Measurements from ENCODE around the gene TOP3B. TPM values are rescaled to one million over a fixed set of nuclear protein-coding genes. Genes with fewer than 3 reads are reported as not detected.

The TOP3B gene
- total RNA-seq, 1 experiment from 2014 or later = 68.6 TPM

DNA sequence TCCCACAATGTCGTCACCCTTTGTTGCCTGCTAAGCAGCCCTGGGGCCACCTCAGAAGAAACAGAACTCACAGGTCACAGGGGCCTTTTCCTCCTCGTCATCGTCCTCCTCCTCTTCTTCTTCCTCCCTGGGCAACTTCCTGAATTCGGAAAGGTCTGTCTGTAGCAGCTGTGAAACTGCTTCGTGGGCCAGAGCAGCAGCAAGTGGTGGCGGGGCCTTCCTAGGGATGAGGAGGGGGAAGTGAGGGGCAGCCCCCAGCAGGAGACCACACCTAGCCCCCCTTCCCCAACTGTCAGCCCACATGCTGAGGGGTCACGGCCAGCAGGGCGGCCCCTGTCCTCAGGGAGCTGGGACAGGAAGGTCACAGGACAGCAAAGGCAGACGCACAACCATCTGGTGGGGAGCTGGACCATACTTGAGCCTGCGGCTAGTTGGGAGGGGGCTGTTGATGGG is 43.1 kb downstream of the TOP3B start (continued):
- TF ChIP-seq HMGA2 (CRISPR knock-in tag; IDR thresholded peaks at IDR 0.05) (no peak), SMAD4 (CRISPR knock-in tag; IDR thresholded peaks at IDR 0.05) (no peak), PRRX2 (CRISPR knock-in tag; IDR thresholded peaks at IDR 0.05) (no peak), GRHL2 (CRISPR knock-in tag; IDR thresholded peaks at IDR 0.05; ENCODE audit: insufficient replicate concordance, severe bottlenecking) (no peak), HMGXB4 (CRISPR knock-in tag; IDR thresholded peaks at IDR 0.05) (no peak)
- TF ChIP-seq, protein P1, sequence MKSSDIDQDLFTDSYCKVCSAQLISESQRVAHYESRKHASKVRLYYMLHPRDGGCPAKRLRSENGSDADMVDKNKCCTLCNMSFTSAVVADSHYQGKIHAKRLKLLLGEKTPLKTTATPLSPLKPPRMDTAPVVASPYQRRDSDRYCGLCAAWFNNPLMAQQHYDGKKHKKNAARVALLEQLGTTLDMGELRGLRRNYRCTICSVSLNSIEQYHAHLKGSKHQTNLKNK (CRISPR knock-in tag; IDR thresholded peaks at IDR 0.05) = no peak

- CTCF ChIA-PET = interaction anchor here (0.6 to 4.5 kb wide), 39 partner anchors 11 to 298 kb away, joined by 3 to 121 read pairs (median 5); partner anchors contain the start of genes PPIL2, PPM1F and YPEL1
- Mint-ChIP-seq H3K9me3 (no peaks in the 10 kb centered on the region), H3K36me3 (peaks cover 8% of the 10 kb centered on the region; the same call in 1 of the 2 replicates), H3K27ac (no peak overlapping the region; the same call in 1 of the 2 replicates), H3K27me3 (ENCODE audit: low read depth) (no peaks in the 10 kb centered on the region), H3K4me3 (peak overlapping the region; percentile 85), H3K4me1 (peaks cover 8% of the 10 kb centered on the region)
- ATAC-seq (no peak), DNase-seq (ENCODE audit: low spot score) (no peak)
- TF ChIP-seq TEAD4 (CRISPR knock-in tag; IDR thresholded peaks at IDR 0.05) (no peak), GRHL2 (CRISPR knock-in tag; IDR thresholded peaks at IDR 0.05; ENCODE audit: insufficient replicate concordance, severe bottlenecking) (no peak), OVOL2 (CRISPR knock-in tag; IDR thresholded peaks at IDR 0.05; ENCODE audit: borderline replicate concordance) (no peak), ZNF423 (CRISPR knock-in tag; IDR thresholded peaks at IDR 0.05) (no peak), GTF2I (CRISPR knock-in tag; conservative IDR thresholded peaks at IDR 0.05) (no peak), SMAD4 (CRISPR knock-in tag; IDR thresholded peaks at IDR 0.05) (no peak), CREB1 (CRISPR knock-in tag; IDR thresholded peaks at IDR 0.05) (no peak), ARID4B (CRISPR knock-in tag; IDR thresholded peaks at IDR 0.05; ENCODE audit: borderline replicate concordance) (no peak), ZNF219 (CRISPR knock-in tag; IDR thresholded peaks at IDR 0.05; ENCODE audit: borderline replicate concordance) (no peak), NR3C1 (CRISPR knock-in tag; conservative IDR thresholded peaks at IDR 0.05; ENCODE audit: low read depth) (no peak), ATF1 (CRISPR knock-in tag; IDR thresholded peaks at IDR 0.05) (no peak), PRRX2 (CRISPR knock-in tag; IDR thresholded peaks at IDR 0.05) (no peak), TP53 (CRISPR knock-in tag; IDR thresholded peaks at IDR 0.05) (no peak), USF1 (CRISPR knock-in tag; IDR thresholded peaks at IDR 0.05) (no peak), CBFB (CRISPR knock-in tag; IDR thresholded peaks at IDR 0.05; ENCODE audit: low read depth) (no peak)
- TF ChIP-seq, protein P1 (CRISPR knock-in tag; IDR thresholded peaks at IDR 0.05) = no peak
- POLR2A ChIA-PET = no interaction called here
These were observed 43.7 kb downstream of the TOP3B start for GRCh38 chr22:21938906-21939305.
